H7 (cell line): ENCODE data around the gene NLGN2. TPM values are rescaled to one million over a fixed set of nuclear protein-coding genes. Genes with fewer than 3 reads are reported as not detected.

Experiments
- DNase-seq: peaks from one replicate; pipeline ENCODE4 v3.0.0; 2012
- H3K27me3 ChIP-seq: 2 replicates; pipeline ENCODE4 v1.6.0; 2011; ENCODE audit warnings: mild to moderate bottlenecking, low read length; ENCODE audit not compliant: control insufficient read depth, insufficient read depth
- H3K36me3 ChIP-seq: replicated peaks from 2 replicates; pipeline ENCODE4 v1.5.1; 2011; ENCODE audit warnings: low read length; ENCODE audit not compliant: control insufficient read depth, insufficient read depth
- H3K4me3 ChIP-seq: 2 replicates; pipeline ENCODE4 v1.5.1; 2011; ENCODE audit warnings: low read depth, mild to moderate bottlenecking, control low read depth, low read length, moderate library complexity; ENCODE audit not compliant: insufficient read depth
- total RNA-seq: library from RNA; depleted of rRNA; stranded (reverse); fragments of >200 nt; shearing (Covaris generic); gene quantifications from 2 replicates; pipeline ENCODE4 v1.2.3, GENCODE V29; 2014

The NLGN2 gene
- total RNA-seq, 1 experiment from 2014 or later: 11.6 TPM

DNA sequence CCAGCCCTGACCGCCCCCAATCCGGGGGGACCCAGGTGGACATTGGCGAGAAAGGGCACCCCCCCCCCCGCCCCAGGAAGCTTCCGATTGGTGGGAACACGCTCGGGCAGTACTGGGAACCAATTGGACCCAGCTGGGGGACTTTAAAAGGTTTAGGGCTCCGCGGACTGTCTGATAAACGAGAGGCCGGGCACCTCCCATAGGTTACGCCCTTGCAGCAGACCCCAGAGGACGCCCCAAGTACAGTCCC is 4.0 kb upstream of the NLGN2 start:
- Histone ChIP-seq H3K36me3 (peaks cover 4% of the 10 kb centered on the region), H3K4me3 (peak overlapping the region; percentile 87), H3K27me3 (peaks cover 7% of the 10 kb centered on the region)
- DNase-seq: peak; percentile 91

DNA sequence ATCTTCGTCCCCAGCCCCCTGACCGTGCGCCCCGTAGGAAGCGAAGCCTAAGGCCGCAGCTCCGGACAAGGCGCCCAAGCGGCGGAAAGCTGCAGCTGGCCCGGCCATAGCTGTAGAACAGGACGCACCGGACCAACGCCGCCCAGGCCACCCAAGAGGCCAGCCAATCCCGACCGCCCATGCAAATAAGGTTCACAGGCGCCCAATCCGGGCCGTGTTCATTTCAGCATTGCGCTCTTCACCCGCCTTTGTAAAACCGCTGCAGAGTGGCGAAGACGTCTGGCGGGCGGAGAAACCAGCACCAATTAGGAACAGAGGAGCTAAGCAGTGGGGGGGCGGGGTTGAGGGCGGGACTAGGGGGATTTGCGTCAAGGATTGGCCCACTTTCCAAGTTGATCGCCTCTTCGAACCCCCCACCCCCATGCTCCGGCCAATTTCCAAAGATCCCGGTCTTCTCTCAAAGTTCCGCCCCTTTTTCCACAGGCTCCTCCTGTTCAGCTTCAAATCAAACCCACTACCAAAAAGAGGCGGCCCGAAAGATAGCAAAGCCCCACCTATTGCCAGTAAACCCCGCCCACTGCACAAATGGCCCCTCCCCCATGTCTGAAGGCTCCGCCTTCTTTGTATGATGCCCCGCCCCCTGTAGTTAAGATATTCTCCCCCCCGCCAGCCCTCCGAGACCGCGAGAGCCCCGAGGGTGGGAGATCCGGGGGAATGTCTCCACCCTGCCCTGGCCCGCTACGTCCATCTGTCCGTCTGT is 3.5 kb upstream of the NLGN2 start, which contains the start of gene TMEM256:
Gene TMEM256, minus strand, starts transcription at position 121 of the 760 bp plus-strand sequence. Its CDS starts 13 bp downstream, at position 108.
- Histone ChIP-seq H3K36me3 (peaks cover 5% of the 10 kb centered on the region), H3K27me3 (peaks cover 11% of the 10 kb centered on the region), H3K4me3 (peak within 1 kb of the TSS; percentile 87)
- peak; percentile 96 for DNase-seq

GRCh38 chr17:7404737-7405349 is 2.8 kb upstream of the NLGN2 start:
- peaks cover 11% of the 10 kb centered on the region for H3K27me3 ChIP-seq
- peak overlapping the region; percentile 82 for H3K4me3 ChIP-seq
- peaks cover 9% of the 10 kb centered on the region for H3K36me3 ChIP-seq
- peak; percentile 95 for DNase-seq

DNA sequence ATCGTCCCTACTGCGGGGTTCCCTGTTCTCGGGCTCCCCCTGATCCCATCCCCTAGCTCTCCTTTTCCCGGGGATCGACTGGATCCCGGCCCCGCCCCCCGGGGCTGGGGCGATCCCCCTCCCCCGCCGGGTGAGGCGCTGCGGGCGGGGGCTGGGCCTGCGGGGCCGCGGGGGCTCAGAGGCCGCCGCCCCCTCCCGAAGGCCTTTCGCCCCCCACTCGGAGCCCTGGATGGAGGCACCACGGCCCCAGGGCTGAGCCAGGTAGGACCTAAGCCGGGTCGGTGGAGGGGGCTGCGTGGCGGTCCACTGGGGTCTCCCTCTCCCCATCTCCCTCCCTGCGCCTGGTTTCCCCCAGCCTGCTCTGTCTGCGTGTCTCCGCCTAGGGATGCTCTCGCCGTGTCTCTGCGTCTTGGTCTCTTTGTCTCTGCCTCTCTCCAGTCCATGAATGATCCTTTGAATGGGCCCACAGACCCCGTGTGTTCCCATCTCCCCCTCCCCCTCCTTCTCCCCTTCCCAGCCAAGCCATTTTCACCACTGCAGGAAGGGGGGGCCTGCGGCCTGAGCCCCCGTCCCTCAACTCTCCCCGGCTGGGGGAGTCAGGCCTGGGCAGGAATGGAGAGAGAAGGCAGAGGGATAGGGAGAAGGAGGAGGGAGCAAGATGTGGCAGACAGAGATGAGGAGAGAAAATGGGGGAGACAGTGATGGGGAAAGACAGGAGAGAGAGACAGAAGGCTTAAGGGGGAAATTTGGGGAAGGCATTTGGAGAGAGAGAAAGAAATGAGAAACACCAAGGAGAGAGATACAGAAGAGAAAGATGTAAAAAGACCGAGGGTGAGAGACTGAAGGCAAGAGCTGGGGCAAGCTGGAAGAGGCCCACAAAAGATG is 2.1 kb upstream of the NLGN2 start:
- peaks cover 13% of the 10 kb centered on the region for H3K36me3 ChIP-seq
- H3K27me3 ChIP-seq: peaks cover 11% of the 10 kb centered on the region
- H3K4me3 ChIP-seq: peak overlapping the region; percentile 82
- DNase-seq: peak; percentile 89

GRCh38 chr17:7406235-7406825 is 1.3 kb upstream of the NLGN2 start:
- Histone ChIP-seq H3K27me3 (peaks cover 11% of the 10 kb centered on the region), H3K36me3 (peaks cover 11% of the 10 kb centered on the region), H3K4me3 (peak overlapping the region; percentile 82)
- DNase-seq: peak; percentile 79

- H3K4me3 ChIP-seq: no peak overlapping the region
- H3K36me3 ChIP-seq: peaks cover 11% of the 10 kb centered on the region
- peak; percentile 73 for DNase-seq
- peaks cover 11% of the 10 kb centered on the region for H3K27me3 ChIP-seq
Observed at GRCh38 chr17:7407082-7407481, 563 bp upstream of the NLGN2 start.

DNA sequence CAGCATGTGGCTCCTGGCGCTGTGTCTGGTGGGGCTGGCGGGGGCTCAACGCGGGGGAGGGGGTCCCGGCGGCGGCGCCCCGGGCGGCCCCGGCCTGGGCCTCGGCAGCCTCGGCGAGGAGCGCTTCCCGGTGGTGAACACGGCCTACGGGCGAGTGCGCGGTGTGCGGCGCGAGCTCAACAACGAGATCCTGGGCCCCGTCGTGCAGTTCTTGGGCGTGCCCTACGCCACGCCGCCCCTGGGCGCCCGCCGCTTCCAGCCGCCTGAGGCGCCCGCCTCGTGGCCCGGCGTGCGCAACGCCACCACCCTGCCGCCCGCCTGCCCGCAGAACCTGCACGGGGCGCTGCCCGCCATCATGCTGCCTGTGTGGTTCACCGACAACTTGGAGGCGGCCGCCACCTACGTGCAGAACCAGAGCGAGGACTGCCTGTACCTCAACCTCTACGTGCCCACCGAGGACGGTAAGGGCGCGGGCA is 645 bp downstream of the NLGN2 start:
- Histone ChIP-seq H3K27me3 (peaks cover 11% of the 10 kb centered on the region), H3K4me3 (peak overlapping the region; percentile 36), H3K36me3 (peaks cover 9% of the 10 kb centered on the region)
- no peak for DNase-seq

GRCh38 chr17:7408863-7409262 is 1.2 kb downstream of the NLGN2 start:
- DNase-seq: no peak
- Histone ChIP-seq H3K4me3 (peak overlapping the region; percentile 36; the same call in 1 of the 2 replicates), H3K36me3 (peaks cover 9% of the 10 kb centered on the region), H3K27me3 (peaks cover 11% of the 10 kb centered on the region)

DNA sequence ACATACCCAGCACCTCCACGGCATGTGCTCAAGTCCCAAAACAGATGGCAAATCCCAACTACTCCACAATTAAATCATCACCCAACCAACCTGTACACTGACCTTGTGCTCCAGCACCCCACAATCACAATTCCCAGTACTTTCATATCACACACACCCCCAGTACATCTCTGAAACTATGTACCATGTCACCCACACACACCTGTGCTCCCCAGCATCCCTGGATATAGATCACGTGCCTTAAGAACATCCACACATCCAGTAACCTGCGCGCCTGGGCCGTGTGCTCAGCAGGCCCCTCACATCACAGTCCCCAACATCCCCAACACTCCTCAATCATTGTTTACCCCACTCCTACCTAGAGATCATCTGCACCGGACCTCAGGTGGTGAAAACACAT is 2.1 kb downstream of the NLGN2 start:
- no peak overlapping the region for H3K4me3 ChIP-seq

DNA sequence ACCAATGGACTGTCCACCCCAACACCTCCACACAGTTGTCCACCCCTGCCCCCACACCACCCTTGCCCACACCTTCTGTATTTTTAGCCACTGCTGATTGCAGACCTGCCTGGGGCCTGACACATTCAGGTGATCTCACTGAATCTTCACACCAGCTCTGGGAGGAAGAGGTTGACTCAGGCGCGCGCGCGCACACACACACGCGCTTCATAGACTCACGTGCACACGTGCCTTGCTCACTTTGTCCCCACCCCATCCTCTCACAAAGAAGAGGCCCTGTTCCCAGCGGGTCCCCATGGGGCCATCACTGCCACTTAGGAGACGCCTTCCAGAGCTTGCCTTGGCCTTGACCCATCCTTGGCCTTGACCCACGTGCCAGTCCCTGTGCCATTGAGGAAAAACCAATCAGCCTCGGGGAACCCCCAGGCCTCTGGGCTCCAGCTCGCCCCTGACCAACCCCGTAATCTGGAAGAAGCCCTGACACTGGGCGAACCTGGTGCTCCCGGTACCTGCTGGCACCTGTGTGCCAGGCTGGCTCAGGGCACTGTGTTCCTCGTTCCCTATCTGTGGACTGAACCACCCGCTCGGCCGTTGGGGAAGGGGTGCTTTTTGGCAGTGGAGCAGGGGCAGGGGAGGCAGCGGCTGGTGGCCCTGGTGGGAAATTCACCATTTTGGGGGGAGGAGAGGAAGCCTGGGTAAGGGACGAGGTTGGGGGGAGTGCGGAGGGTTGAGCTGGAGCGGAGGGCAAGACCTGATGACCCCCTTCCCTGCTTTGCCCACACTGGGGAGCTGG is 3.2 kb downstream of the NLGN2 start:
- H3K4me3 ChIP-seq: no peak overlapping the region
- peaks cover 16% of the 10 kb centered on the region for H3K36me3 ChIP-seq
- H3K27me3 ChIP-seq: peaks cover 9% of the 10 kb centered on the region
- DNase-seq: no peak

More for the DNA sequence above, 2.1 kb downstream of the NLGN2 start:
- DNase-seq: no peak
- peaks cover 11% of the 10 kb centered on the region for H3K27me3 ChIP-seq
- peaks cover 9% of the 10 kb centered on the region for H3K36me3 ChIP-seq

GRCh38 chr17:7411427-7411750 is 3.7 kb downstream of the NLGN2 start:
- peak; percentile 53 for DNase-seq

GRCh38 chr17:7413346-7413985 is 5.8 kb downstream of the NLGN2 start:
- peaks cover 6% of the 10 kb centered on the region; the same call in 1 of the 2 replicates for H3K27me3 ChIP-seq
- no peak for DNase-seq
- no peak overlapping the region for H3K4me3 ChIP-seq
- H3K36me3 ChIP-seq: peaks cover 16% of the 10 kb centered on the region

More at GRCh38 chr17:7411427-7411750, 3.7 kb downstream of the NLGN2 start:
- no peak overlapping the region for H3K4me3 ChIP-seq
- H3K27me3 ChIP-seq: peaks cover 6% of the 10 kb centered on the region
- peaks cover 16% of the 10 kb centered on the region for H3K36me3 ChIP-seq

GRCh38 chr17:7414837-7415236 is 7.2 kb downstream of the NLGN2 start:
- peaks cover 11% of the 10 kb centered on the region for H3K36me3 ChIP-seq
- no peak for DNase-seq
- no peaks in the 10 kb centered on the region for H3K27me3 ChIP-seq
- no peak overlapping the region for H3K4me3 ChIP-seq
